Loucy (cell line): Measurements from ENCODE around the gene NECTIN3.

Source experiments
- H2AFZ ChIP-seq: fragments of 200-600 bp; sonication (generic); 2 replicates; pipeline ENCODE4 v1.6.0; 2016; ENCODE audit warnings: antibody characterized with exemption, mild to moderate bottlenecking, low read length, moderate library complexity
- H3F3A ChIP-seq: fragments of 200-600 bp; 2 replicates; pipeline ENCODE4 v1.6.0; 2016; ENCODE audit warnings: antibody characterized with exemption, low read depth, mild to moderate bottlenecking
- H3K27me3 ChIP-seq: fragments of 200-600 bp; sonication (generic); 2 replicates; pipeline ENCODE4 v1.6.1; 2014; ENCODE audit warnings: low read length, mild to moderate bottlenecking; ENCODE audit not compliant: insufficient read depth, poor library complexity, severe bottlenecking
- H3K36me3 ChIP-seq: fragments of 200-600 bp; sonication (generic); 2 replicates; pipeline ENCODE4 v1.6.1; 2016; ENCODE audit warnings: low read length; ENCODE audit not compliant: insufficient read depth
- H3K4me1 ChIP-seq: fragments of 200-600 bp; sonication (generic); 2 replicates; pipeline ENCODE4 v1.5.1; 2014; ENCODE audit warnings: low read length, mild to moderate bottlenecking; ENCODE audit not compliant: insufficient read depth, poor library complexity, severe bottlenecking
- H3K4me2 ChIP-seq: fragments of 200-600 bp; sonication (generic); 2 replicates; pipeline ENCODE4 v1.6.0; 2014; ENCODE audit warnings: antibody characterized with exemption, low read length, low read depth, mild to moderate bottlenecking; ENCODE audit not compliant: poor library complexity, severe bottlenecking
- H3K4me3 ChIP-seq: fragments of 200-600 bp; sonication (generic); 2 replicates; pipeline ENCODE4 v1.5.1; 2014; ENCODE audit warnings: low read length, mild to moderate bottlenecking, mixed read lengths; ENCODE audit not compliant: poor library complexity, severe bottlenecking
- H3K79me2 ChIP-seq: fragments of 200-600 bp; sonication (generic); 2 replicates; pipeline ENCODE4 v1.6.1; 2014; ENCODE audit warnings: low read length; ENCODE audit not compliant: insufficient read depth
- H3K9ac ChIP-seq: fragments of 200-600 bp; sonication (generic); 2 replicates; pipeline ENCODE4 v1.6.0; 2014; ENCODE audit warnings: mild to moderate bottlenecking, low read depth, low read length, moderate library complexity; ENCODE audit not compliant: poor library complexity, severe bottlenecking
- H3K9me2 ChIP-seq: fragments of 200-600 bp; sonication (generic); replicated peaks from 2 replicates; pipeline ENCODE4 v1.6.1; 2016; ENCODE audit warnings: low read depth, low read length, mixed read lengths
- H3K9me3 ChIP-seq: fragments of 200-600 bp; sonication (generic); 2 replicates; pipeline ENCODE4 v1.6.1; 2014; ENCODE audit warnings: mild to moderate bottlenecking, antibody characterized with exemption, low read length, low read depth; ENCODE audit not compliant: insufficient read depth
- H4K20me1 ChIP-seq: fragments of 200-600 bp; sonication (generic); 2 replicates; pipeline ENCODE4 v1.6.0; 2014; ENCODE audit warnings: antibody characterized with exemption, low read length, mild to moderate bottlenecking; ENCODE audit not compliant: insufficient read depth, poor library complexity, severe bottlenecking
- EZH2phosphoT487 ChIP-seq: fragments of 200-600 bp; IDR thresholded peaks from 2 replicates; pipeline ENCODE4 v1.6.1; 2018; ENCODE audit warnings: antibody characterized with exemption, mild to moderate bottlenecking, moderate library complexity, borderline replicate concordance
- TF ChIP-seq, protein P1 (sequence below): fragments of 200-600 bp; sonication (generic); conservative IDR thresholded peaks from 2 replicates; pipeline ENCODE4 v1.5.1; 2014; ENCODE audit warnings: mild to moderate bottlenecking, antibody characterized with exemption, low read length

Gene NECTIN3

DNA sequence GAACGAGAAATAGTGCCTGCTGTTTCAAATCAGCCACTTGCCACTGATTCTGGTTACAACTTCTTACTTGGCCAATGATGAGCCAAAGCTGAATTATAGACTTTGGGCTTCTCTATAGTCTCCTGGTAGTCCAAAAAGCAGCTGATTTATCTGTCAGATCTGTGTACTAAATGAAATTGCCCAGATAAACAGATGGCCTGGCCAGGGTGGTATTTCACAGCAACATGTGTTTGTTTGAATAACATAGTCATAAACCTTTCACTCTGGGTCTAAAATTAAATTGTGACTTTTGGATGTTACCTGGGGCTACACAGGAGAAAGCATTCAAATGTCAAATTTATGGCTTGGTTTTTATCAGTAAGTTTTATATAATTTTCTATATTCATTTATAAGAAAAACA, 147.0 kb downstream of the NECTIN3 start:
- Histone ChIP-seq H3K9ac (no peak overlapping the region), H3F3A (no peaks in the 10 kb centered on the region), H2AFZ (no peak overlapping the region), H3K79me2 (no peaks in the 10 kb centered on the region), H3K9me2 (no peaks in the 10 kb centered on the region), H3K36me3 (no peaks in the 10 kb centered on the region), H3K4me2 (no peak overlapping the region), H3K4me3 (no peak overlapping the region), H3K27me3 (no peaks in the 10 kb centered on the region), H4K20me1 (no peaks in the 10 kb centered on the region), H3K9me3 (no peaks in the 10 kb centered on the region), H3K4me1 (no peaks in the 10 kb centered on the region)
- TF ChIP-seq EZH2phosphoT487: no peak
- TF ChIP-seq, protein P1, sequence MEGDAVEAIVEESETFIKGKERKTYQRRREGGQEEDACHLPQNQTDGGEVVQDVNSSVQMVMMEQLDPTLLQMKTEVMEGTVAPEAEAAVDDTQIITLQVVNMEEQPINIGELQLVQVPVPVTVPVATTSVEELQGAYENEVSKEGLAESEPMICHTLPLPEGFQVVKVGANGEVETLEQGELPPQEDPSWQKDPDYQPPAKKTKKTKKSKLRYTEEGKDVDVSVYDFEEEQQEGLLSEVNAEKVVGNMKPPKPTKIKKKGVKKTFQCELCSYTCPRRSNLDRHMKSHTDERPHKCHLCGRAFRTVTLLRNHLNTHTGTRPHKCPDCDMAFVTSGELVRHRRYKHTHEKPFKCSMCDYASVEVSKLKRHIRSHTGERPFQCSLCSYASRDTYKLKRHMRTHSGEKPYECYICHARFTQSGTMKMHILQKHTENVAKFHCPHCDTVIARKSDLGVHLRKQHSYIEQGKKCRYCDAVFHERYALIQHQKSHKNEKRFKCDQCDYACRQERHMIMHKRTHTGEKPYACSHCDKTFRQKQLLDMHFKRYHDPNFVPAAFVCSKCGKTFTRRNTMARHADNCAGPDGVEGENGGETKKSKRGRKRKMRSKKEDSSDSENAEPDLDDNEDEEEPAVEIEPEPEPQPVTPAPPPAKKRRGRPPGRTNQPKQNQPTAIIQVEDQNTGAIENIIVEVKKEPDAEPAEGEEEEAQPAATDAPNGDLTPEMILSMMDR: no peak

DNA sequence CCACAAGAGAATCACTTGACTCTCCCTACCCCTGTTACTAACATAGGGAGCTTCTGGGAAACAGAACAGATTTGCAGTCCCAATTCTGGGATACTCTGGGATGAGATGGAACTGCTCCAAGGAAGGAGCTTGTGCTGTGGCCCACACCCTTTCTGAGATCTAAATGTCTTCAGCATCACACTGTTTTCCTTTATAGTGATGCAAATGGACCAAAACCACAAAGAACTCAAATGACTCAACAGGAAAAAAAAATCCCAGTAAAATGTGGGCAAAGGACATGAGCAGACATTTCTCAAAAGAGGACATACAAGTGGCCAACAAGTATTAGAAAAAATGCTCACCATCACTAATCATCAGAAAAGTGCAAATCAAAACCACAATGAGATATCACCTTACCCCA, 155.6 kb downstream of the NECTIN3 start:
- Histone ChIP-seq H3K36me3 (no peaks in the 10 kb centered on the region), H3K4me2 (no peak overlapping the region), H3K79me2 (no peaks in the 10 kb centered on the region), H3K9me3 (no peaks in the 10 kb centered on the region), H3K4me1 (no peaks in the 10 kb centered on the region), H2AFZ (no peak overlapping the region), H3K27me3 (no peaks in the 10 kb centered on the region), H3K9ac (no peak overlapping the region), H4K20me1 (no peaks in the 10 kb centered on the region), H3K9me2 (no peaks in the 10 kb centered on the region), H3K4me3 (no peak overlapping the region), H3F3A (no peaks in the 10 kb centered on the region)
- TF ChIP-seq EZH2phosphoT487: no peak
- TF ChIP-seq, protein P1: no peak

DNA sequence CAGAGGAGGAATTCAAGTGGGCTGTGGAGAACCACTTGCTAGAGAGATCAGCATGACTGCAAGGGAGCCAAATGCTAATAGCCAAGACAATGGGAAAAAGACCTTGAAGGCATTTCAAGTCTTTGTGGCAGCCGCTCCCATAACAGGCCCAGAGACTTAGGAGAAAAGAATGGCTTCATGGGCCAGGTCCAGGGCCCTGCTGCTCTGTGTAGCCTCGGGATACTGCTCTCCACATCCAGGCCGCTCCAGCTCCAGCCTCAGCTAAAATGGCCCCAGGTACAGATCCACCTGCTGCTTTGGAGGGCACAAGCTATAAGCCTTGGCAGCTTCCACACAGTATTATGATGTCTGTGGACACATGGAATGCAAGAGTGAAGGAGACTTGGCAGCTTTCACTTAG, 157.7 kb downstream of the NECTIN3 start:
- Histone ChIP-seq H3K4me1 (no peaks in the 10 kb centered on the region), H2AFZ (no peak overlapping the region), H3K27me3 (no peaks in the 10 kb centered on the region), H3K4me3 (no peak overlapping the region), H3K4me2 (no peak overlapping the region), H3K9me2 (no peaks in the 10 kb centered on the region), H3K79me2 (no peaks in the 10 kb centered on the region), H3F3A (no peaks in the 10 kb centered on the region), H3K9me3 (peaks cover 5% of the 10 kb centered on the region; the same call in 1 of the 2 replicates), H3K9ac (no peak overlapping the region), H3K36me3 (no peaks in the 10 kb centered on the region), H4K20me1 (no peaks in the 10 kb centered on the region)
- TF ChIP-seq EZH2phosphoT487: no peak
- TF ChIP-seq, protein P1: no peak
